ENCODE results near the gene CENPP. TPM values are rescaled to one million over a fixed set of nuclear protein-coding genes. Genes with fewer than 3 reads are reported as not detected.
A peak's percentile ranks its signal among the peaks of the same experiment; 100 is the strongest.
"Not testable (repeated sequence)": the region's sequence is repeated elsewhere in the genome, so short reads cannot be mapped to it uniquely, and the experiment has no call there.

The CENPP gene
- polyA plus RNA-seq, 4 donors = 0.22 to 3.5 (median 2.0) TPM

DNA sequence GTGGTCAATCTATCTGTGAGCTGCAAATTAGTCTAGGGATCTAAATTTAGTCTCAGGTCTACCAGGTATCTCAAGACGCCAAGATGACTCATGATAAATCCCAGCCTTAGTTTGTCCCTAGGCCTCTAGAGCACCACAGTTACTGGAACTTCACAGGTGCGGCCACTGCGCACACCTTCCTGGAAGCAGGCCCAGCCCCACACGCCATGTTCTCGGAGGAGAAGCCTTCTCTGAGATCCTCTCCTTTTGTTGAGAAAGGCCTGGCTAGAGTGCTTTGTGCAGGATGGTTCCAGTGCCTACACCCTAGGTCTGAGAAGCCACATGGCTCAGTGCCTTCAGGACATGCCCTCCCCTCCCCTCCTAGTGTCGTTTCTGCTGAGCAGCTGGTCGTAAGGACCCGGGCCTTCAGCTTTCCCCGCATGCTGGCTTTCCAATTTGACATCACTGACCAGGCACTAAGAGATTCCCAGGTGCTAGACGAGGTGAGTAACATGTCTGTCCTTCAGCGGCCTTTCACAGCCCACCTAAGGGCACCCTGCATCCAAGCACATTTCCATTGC is 292.3 kb downstream of the CENPP start:
- no peak for FAIRE-seq
- DNase-seq = no peak
- H3K36me3 ChIP-seq (ENCODE audit: control insufficient read depth in 3 of 3, insufficient read depth in 2 of 3, low read depth in 1 of 3, low read length in 3 of 3) = peaks cover 4 to 61% (median 15%) of the 10 kb centered on the region in 3 donors
- WGBS, 3 donors = 83 to 86% (median 85%) methylated on average over 11 of the region's 11 CpGs
- no peak overlapping the region for H3K4me3 ChIP-seq (ENCODE audit: low read depth in 1 of 3, low read length in 3 of 3)
- H3K27me3 ChIP-seq (ENCODE audit: control insufficient read depth in 3 of 3, insufficient read depth in 3 of 3, low read length in 3 of 3) = no peaks in the 10 kb centered on the region
- peak overlapping the region in 1 of 3 donors; percentile 21 for H3K27ac ChIP-seq (ENCODE audit: low read depth in 1 of 3, low read length in 2 of 3)
- no peaks in the 10 kb centered on the region for H3K9me3 ChIP-seq (ENCODE audit: control insufficient read depth in 2 of 2, insufficient read depth in 1 of 2, low read depth in 1 of 2, low read length in 1 of 2)
- H3K4me1 ChIP-seq (ENCODE audit: control insufficient read depth in 3 of 3, insufficient read depth in 2 of 3, low read depth in 1 of 3, low read length in 2 of 3) = peaks cover 0 to 3% (median 0%) of the 10 kb centered on the region in 3 donors

DNA sequence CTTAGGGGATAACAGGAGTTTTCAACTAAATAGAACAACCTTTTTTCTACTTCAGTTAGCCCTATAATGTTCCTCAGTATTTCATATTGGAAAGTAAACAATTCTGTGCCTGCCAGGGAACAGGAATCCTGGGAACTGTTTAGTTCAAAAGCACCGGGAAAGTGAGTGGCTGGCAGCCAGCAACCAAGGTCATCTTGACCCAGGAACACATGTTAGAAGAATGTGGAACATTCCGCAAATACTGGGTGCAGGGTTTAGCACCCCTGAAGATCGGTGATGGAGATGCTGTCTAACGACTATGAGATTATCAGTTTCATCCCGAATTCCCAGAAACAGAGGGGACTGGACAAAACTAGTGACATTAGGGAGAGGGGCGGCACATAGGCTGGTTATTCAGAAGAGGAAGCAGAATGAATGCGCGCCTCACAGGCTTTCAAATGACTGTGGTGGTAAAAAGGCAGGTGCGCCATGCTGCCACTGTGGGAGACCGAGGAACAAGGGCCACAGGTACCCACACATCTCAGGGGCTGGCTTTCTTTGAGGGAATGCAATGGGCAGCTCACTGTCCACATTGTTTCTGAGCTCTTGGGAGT is 293.0 kb downstream of the CENPP start:
- Histone ChIP-seq H3K36me3 (ENCODE audit: control insufficient read depth in 3 of 3, insufficient read depth in 2 of 3, low read depth in 1 of 3, low read length in 3 of 3) (peaks cover 4 to 56% (median 12%) of the 10 kb centered on the region in 3 donors), H3K27ac (ENCODE audit: low read depth in 1 of 3, low read length in 2 of 3) (no peak overlapping the region), H3K9me3 (ENCODE audit: control insufficient read depth in 2 of 2, insufficient read depth in 1 of 2, low read depth in 1 of 2, low read length in 1 of 2) (no peaks in the 10 kb centered on the region), H3K4me3 (ENCODE audit: low read depth in 1 of 3, low read length in 3 of 3) (no peak overlapping the region), H3K4me1 (ENCODE audit: control insufficient read depth in 3 of 3, insufficient read depth in 2 of 3, low read depth in 1 of 3, low read length in 2 of 3) (peaks cover 0 to 3% (median 0%) of the 10 kb centered on the region in 3 donors), H3K27me3 (ENCODE audit: control insufficient read depth in 3 of 3, insufficient read depth in 3 of 3, low read length in 3 of 3) (no peaks in the 10 kb centered on the region)
- DNase-seq (no peak), FAIRE-seq (no peak)
- 84 to 91% (median 87%) methylated on average over 10 of the region's 10 CpGs for WGBS, 3 donors

DNA sequence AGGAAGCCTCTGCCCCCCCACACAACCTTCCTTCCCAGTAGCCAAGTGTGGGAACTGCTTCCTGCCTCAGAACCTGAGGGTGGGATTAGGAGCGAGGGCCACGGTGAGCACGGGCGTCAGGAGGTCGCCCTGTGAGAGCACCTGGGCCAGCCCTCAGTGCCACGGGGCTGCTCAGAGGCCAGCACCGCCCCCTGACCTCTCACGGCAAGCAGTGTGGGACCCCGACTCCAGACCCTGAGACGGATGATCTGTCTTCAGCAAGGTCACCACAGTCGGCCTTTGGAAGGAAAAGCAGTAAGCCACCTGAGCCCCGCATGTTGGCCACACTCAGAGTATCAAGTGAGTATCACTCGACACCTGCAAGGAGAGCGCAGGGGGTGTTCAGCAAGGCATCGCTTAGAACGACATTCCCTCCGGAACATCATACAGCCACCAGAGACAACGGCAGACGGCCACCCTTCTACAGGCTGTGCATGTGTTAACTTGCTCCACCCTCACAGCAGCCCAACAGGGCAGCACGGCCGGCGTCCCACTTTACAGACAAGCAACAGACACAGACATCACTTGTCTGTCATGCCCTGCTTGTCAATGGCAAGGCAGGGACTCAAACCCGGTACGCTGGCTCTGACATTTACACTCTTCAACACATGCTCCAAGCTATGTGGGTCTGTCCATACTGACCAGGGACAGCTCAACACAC is 294.0 kb downstream of the CENPP start:
- FAIRE-seq (no peak), DNase-seq (no peak)
- no peak overlapping the region for H3K27ac ChIP-seq (ENCODE audit: low read depth in 1 of 3, low read length in 2 of 3)
- peaks cover 0 to 3% (median 0%) of the 10 kb centered on the region in 3 donors for H3K4me1 ChIP-seq (ENCODE audit: control insufficient read depth in 3 of 3, insufficient read depth in 2 of 3, low read depth in 1 of 3, low read length in 2 of 3)
- no peak overlapping the region for H3K4me3 ChIP-seq (ENCODE audit: low read depth in 1 of 3, low read length in 3 of 3)
- peaks cover 4 to 50% (median 7%) of the 10 kb centered on the region in 3 donors for H3K36me3 ChIP-seq (ENCODE audit: control insufficient read depth in 3 of 3, insufficient read depth in 2 of 3, low read depth in 1 of 3, low read length in 3 of 3)
- WGBS, 3 donors = 91 to 97% (median 96%) methylated on average over 23 to 24 of the region's 24 CpGs
- H3K9me3 ChIP-seq (ENCODE audit: control insufficient read depth in 2 of 2, insufficient read depth in 1 of 2, low read depth in 1 of 2, low read length in 1 of 2) = no peaks in the 10 kb centered on the region
- H3K27me3 ChIP-seq (ENCODE audit: control insufficient read depth in 3 of 3, insufficient read depth in 3 of 3, low read length in 3 of 3) = no peaks in the 10 kb centered on the region

DNA sequence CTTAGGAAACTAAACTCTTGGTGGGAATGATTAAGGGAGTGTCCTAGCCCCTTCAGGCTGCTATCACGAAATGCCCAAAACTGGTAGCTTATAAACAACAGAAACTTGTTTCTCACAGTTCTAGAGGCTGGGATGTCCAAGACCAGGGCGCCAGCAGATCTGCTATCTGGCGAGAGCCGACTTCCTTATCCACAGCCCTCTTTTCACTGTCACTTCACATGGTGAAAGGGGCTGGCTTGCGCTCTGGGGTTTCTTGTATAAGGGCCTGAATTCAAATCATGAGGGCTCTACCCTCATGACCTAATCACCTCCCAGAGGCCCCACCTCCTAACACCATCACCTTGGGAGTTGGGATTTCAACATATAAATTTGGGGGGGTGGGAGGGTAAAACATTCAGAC is 295.1 kb downstream of the CENPP start:
- H3K27ac ChIP-seq (ENCODE audit: low read depth in 1 of 3, low read length in 2 of 3) = no peak overlapping the region
- DNase-seq = no peak
- 92 to 97% (median 94%) methylated on average over 5 of the region's 5 CpGs for WGBS, 3 donors
- no peak for FAIRE-seq
- no peak overlapping the region for H3K4me3 ChIP-seq (ENCODE audit: low read depth in 1 of 3, low read length in 3 of 3)
- peaks cover 0 to 3% (median 0%) of the 10 kb centered on the region in 3 donors for H3K4me1 ChIP-seq (ENCODE audit: control insufficient read depth in 3 of 3, insufficient read depth in 2 of 3, low read depth in 1 of 3, low read length in 2 of 3)
- H3K36me3 ChIP-seq (ENCODE audit: control insufficient read depth in 3 of 3, insufficient read depth in 2 of 3, low read depth in 1 of 3, low read length in 3 of 3) = peaks cover 4 to 44% (median 7%) of the 10 kb centered on the region in 3 donors
- H3K9me3 ChIP-seq (ENCODE audit: control insufficient read depth in 2 of 2, insufficient read depth in 1 of 2, low read depth in 1 of 2, low read length in 1 of 2) = no peaks in the 10 kb centered on the region
- H3K27me3 ChIP-seq (ENCODE audit: control insufficient read depth in 3 of 3, insufficient read depth in 3 of 3, low read length in 3 of 3) = no peaks in the 10 kb centered on the region

DNA sequence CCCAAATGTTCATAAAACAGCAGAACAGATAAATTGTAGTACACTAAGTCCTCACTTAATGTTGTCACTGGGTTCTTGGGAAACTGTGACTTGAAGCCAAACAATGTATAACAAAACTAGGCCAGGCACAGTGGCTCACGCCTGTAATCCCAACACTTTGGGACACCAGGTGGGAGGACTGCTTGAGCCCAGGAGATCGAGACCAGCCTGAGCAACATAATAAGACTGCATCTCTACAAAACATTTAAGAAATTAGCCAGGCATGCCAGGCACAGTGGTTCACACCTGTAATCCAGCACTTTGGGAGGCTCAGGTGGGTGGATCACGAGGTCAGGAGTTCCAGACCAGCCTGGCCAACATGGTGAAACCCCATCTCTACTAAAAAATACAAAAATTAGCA is 298.2 kb downstream of the CENPP start:
- H3K4me3 ChIP-seq (ENCODE audit: low read depth in 1 of 3, low read length in 3 of 3); H3K4me1 ChIP-seq (ENCODE audit: control insufficient read depth in 3 of 3, insufficient read depth in 2 of 3, low read depth in 1 of 3, low read length in 2 of 3); FAIRE-seq; H3K9me3 ChIP-seq (ENCODE audit: control insufficient read depth in 2 of 2, insufficient read depth in 1 of 2, low read depth in 1 of 2, low read length in 1 of 2); H3K27me3 ChIP-seq (ENCODE audit: control insufficient read depth in 3 of 3, insufficient read depth in 3 of 3, low read length in 3 of 3); DNase-seq; H3K27ac ChIP-seq (ENCODE audit: low read depth in 1 of 3, low read length in 2 of 3): not testable (repeated sequence)
- peaks cover 2 to 18% (median 6%) of the 10 kb centered on the region in 3 donors for H3K36me3 ChIP-seq (ENCODE audit: control insufficient read depth in 3 of 3, insufficient read depth in 2 of 3, low read depth in 1 of 3, low read length in 3 of 3)
- WGBS, 3 donors = 96 to 100% (median 96%) methylated on average over 3 of the region's 3 CpGs

DNA sequence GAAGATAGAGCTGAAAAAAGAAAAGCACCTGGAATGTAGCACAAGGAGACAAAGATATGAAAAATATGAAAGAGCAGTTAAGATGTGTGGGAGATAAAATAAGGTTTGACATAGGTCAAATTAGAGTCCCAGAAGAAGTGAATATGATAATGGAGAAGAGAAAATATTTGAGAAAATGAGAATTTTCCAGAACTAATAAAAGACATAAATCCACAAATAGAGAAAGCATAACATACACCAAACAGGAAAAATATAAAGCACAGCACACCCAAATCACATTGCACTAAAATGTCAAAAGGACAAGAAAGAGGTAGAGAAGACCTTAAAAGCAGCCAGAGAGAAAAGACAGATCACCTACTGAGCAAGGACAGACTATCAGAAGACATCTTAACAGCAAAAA is 300.7 kb downstream of the CENPP start:
- FAIRE-seq (no peak), DNase-seq (no peak)
- H3K9me3 ChIP-seq (ENCODE audit: control insufficient read depth in 2 of 2, insufficient read depth in 1 of 2, low read depth in 1 of 2, low read length in 1 of 2) = no peaks in the 10 kb centered on the region
- H3K4me1 ChIP-seq (ENCODE audit: control insufficient read depth in 3 of 3, insufficient read depth in 2 of 3, low read depth in 1 of 3, low read length in 2 of 3) = no peaks in the 10 kb centered on the region
- no peak overlapping the region for H3K27ac ChIP-seq (ENCODE audit: low read depth in 1 of 3, low read length in 2 of 3)
- H3K4me3 ChIP-seq (ENCODE audit: low read depth in 1 of 3, low read length in 3 of 3) = no peak overlapping the region
- peaks cover 2 to 5% (median 3%) of the 10 kb centered on the region in 3 donors for H3K36me3 ChIP-seq (ENCODE audit: control insufficient read depth in 3 of 3, insufficient read depth in 2 of 3, low read depth in 1 of 3, low read length in 3 of 3)
- no peaks in the 10 kb centered on the region for H3K27me3 ChIP-seq (ENCODE audit: control insufficient read depth in 3 of 3, insufficient read depth in 3 of 3, low read length in 3 of 3)

DNA sequence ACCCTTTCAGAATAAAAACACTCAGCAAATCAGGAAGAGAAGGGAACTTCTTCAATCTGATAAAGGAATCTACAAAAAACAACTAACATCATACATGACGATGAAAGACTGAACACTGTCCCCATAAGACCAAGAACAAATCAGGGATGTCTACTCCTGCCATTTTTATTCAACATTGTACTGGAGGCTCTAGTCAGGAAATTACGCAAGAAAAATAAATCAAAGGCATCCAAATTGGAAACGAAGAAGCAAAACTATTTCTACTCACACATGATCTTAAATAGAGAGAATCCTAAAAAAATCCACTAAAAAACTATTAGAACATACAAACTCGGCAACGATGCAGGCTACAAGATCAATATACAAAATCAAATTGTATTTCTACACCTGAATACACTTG is 301.9 kb downstream of the CENPP start:
- no peak for FAIRE-seq
- Histone ChIP-seq H3K4me1 (ENCODE audit: control insufficient read depth in 3 of 3, insufficient read depth in 2 of 3, low read depth in 1 of 3, low read length in 2 of 3) (no peaks in the 10 kb centered on the region), H3K9me3 (ENCODE audit: control insufficient read depth in 2 of 2, insufficient read depth in 1 of 2, low read depth in 1 of 2, low read length in 1 of 2) (no peaks in the 10 kb centered on the region), H3K36me3 (ENCODE audit: control insufficient read depth in 3 of 3, insufficient read depth in 2 of 3, low read depth in 1 of 3, low read length in 3 of 3) (peaks cover 3 to 11% (median 5%) of the 10 kb centered on the region in 3 donors), H3K27me3 (ENCODE audit: control insufficient read depth in 3 of 3, insufficient read depth in 3 of 3, low read length in 3 of 3) (no peaks in the 10 kb centered on the region), H3K4me3 (ENCODE audit: low read depth in 1 of 3, low read length in 3 of 3) (no peak overlapping the region), H3K27ac (ENCODE audit: low read depth in 1 of 3, low read length in 2 of 3) (no peak overlapping the region)
- DNase-seq = no peak
- 89 to 97% (median 96%) methylated on average over 5 of the region's 5 CpGs for WGBS, 3 donors

DNA sequence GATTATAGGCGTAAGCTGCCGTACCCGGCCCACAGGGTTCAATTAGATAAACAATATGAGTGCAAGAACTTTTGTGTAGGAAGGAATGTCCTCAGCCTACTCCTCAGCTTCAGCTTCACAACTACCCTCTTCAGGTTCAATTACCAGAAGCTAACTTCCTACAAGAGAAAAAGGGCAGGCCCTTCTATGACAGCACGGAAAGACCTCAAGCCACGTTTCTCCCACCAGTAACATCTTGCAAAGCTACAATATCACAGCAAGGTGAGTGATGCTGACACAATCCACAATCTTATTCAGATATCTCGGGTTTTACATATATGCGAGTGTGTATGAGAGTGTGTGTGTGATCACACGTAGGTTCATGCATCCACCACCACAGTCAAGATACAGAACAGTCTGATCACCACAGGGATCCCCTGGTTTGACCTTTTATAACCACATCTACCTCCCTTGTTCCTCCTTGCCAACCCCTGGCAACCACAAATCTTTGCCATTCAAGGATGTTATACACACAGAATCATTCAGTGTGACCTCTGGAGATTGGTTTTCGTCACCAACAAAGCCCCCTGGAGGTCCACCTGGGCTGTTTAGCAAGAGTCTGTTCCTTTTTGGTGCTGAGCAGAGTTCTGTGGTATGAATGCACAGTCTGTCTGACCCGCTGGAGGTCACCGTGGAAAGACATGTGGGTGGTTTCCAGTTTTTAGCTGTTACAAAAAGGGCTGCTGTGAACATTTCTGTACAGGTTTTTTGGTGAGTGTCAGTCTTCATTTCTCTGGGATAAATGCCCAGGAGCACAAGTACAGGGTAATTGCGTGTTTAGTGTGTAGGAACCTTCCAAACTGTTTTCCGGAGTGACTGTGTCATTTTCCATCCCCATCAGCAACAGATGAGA is 305.9 kb downstream of the CENPP start:
- Histone ChIP-seq H3K9me3 (ENCODE audit: control insufficient read depth in 2 of 2, insufficient read depth in 1 of 2, low read depth in 1 of 2, low read length in 1 of 2) (no peaks in the 10 kb centered on the region), H3K4me3 (ENCODE audit: low read depth in 1 of 3, low read length in 3 of 3) (no peak overlapping the region), H3K4me1 (ENCODE audit: control insufficient read depth in 3 of 3, insufficient read depth in 2 of 3, low read depth in 1 of 3, low read length in 2 of 3) (no peaks in the 10 kb centered on the region), H3K27ac (ENCODE audit: low read depth in 1 of 3, low read length in 2 of 3) (no peak overlapping the region), H3K27me3 (ENCODE audit: control insufficient read depth in 3 of 3, insufficient read depth in 3 of 3, low read length in 3 of 3) (no peaks in the 10 kb centered on the region), H3K36me3 (ENCODE audit: control insufficient read depth in 3 of 3, insufficient read depth in 2 of 3, low read depth in 1 of 3, low read length in 3 of 3) (peaks cover 5 to 43% (median 9%) of the 10 kb centered on the region in 3 donors)
- FAIRE-seq = no peak
- 89 to 94% (median 90%) methylated on average over 13 of the region's 13 CpGs for WGBS, 3 donors
- no peak for DNase-seq

Data from small intestine (tissue), 7 donors.